GM06990 (cell line): ENCODE results near the gene UBA6.

Experiments
- DNase-seq: peaks from one replicate; pipeline ENCODE4 v3.0.0-alpha.2; 2011; ENCODE audit not compliant: insufficient read length; ENCODE audit errors: extremely low read depth
- H3K27me3 ChIP-seq: replicated peaks from 2 replicates; pipeline ENCODE4 v1.6.0; 2011; ENCODE audit warnings: low read length; ENCODE audit not compliant: control insufficient read depth, insufficient read depth
- H3K36me3 ChIP-seq: 2 replicates; pipeline ENCODE4 v1.5.1; 2011; ENCODE audit warnings: low read length; ENCODE audit not compliant: control insufficient read depth, insufficient read depth
- H3K4me3 ChIP-seq: replicated peaks from 2 replicates; pipeline ENCODE4 v1.5.1; 2011; ENCODE audit warnings: low read depth, mild to moderate bottlenecking, control low read depth, low read length
- CTCF ChIP-seq: IDR thresholded peaks from 2 replicates; pipeline ENCODE4 v1.5.1; 2011; ENCODE audit warnings: low read length, control low read depth, mild to moderate bottlenecking, inconsistent platforms; ENCODE audit not compliant: insufficient read depth, poor library complexity, severe bottlenecking

UBA6 gene

GRCh38 chr4:67725132-67725531 is 24.2 kb upstream of the UBA6 start:
- no peaks in the 10 kb centered on the region for H3K27me3 ChIP-seq
- TF ChIP-seq CTCF = no peak
- H3K36me3 ChIP-seq = peaks cover 4% of the 10 kb centered on the region

GRCh38 chr4:67723949-67724348 is 23.0 kb upstream of the UBA6 start:
- no peak for TF ChIP-seq CTCF
- H3K27me3 ChIP-seq = no peaks in the 10 kb centered on the region

More at GRCh38 chr4:67725132-67725531, 24.2 kb upstream of the UBA6 start:
- no peak overlapping the region for H3K4me3 ChIP-seq
- no peak for DNase-seq

GRCh38 chr4:67723341-67723740 is 22.4 kb upstream of the UBA6 start:
- DNase-seq = no peak

More at GRCh38 chr4:67723949-67724348, 23.0 kb upstream of the UBA6 start:
- no peak overlapping the region for H3K4me3 ChIP-seq
- H3K36me3 ChIP-seq = peaks cover 5% of the 10 kb centered on the region
- no peak for DNase-seq

GRCh38 chr4:67721770-67722597 is 21.0 kb upstream of the UBA6 start:
- TF ChIP-seq CTCF = no peak
- Histone ChIP-seq H3K4me3 (no peak overlapping the region), H3K27me3 (no peaks in the 10 kb centered on the region), H3K36me3 (peaks cover 6% of the 10 kb centered on the region)
- no peak for DNase-seq

More at GRCh38 chr4:67723341-67723740, 22.4 kb upstream of the UBA6 start:
- no peak for TF ChIP-seq CTCF
- Histone ChIP-seq H3K4me3 (no peak overlapping the region), H3K27me3 (no peaks in the 10 kb centered on the region), H3K36me3 (peaks cover 5% of the 10 kb centered on the region)

GRCh38 chr4:67721315-67721769 is 20.4 kb upstream of the UBA6 start:
- Histone ChIP-seq H3K27me3 (no peaks in the 10 kb centered on the region), H3K36me3 (peaks cover 7% of the 10 kb centered on the region), H3K4me3 (no peak overlapping the region)
- no peak for TF ChIP-seq CTCF
- no peak for DNase-seq
